ENCODE measurements around the gene KIFAP3.
"Not testable (repeated sequence)": the region's sequence is repeated elsewhere in the genome, so short reads cannot be mapped to it uniquely, and the experiment has no call there.

Gene KIFAP3

DNA sequence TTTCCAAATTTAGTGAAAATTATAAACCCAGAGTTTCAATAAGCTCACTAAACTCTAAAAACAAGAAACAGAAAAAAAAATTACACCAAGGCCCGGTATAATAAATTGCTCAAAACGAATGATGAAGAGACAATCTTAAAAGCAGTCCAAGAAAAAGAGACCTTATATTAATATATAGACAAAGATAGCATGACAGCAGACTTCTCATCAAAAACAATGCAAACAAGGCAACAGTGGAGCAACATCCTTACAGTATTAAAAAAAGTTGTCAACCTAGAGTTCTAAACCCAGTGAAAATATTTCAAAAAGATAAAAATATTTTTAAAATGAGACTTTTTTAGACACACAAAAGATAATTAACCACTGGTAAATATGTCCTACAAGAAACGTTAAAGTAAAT lies 46.7 kb downstream of the KIFAP3 start:
- H3K4me3 ChIP-seq (ENCODE audit: low read length): no peak overlapping the region
- no peak for TF ChIP-seq CTCF (conservative IDR thresholded peaks at IDR 0.05; ENCODE audit: low read length)
- peak; percentile 5 for DNase-seq (ENCODE audit: low read depth)

- no peak overlapping the region for H3K4me3 ChIP-seq (ENCODE audit: low read length)
- no peak for DNase-seq (ENCODE audit: low read depth)
- TF ChIP-seq CTCF (conservative IDR thresholded peaks at IDR 0.05; ENCODE audit: low read length): no peak
Observed at GRCh38 chr1:170020859-170021258, 53.6 kb downstream of the KIFAP3 start.

GRCh38 chr1:170017478-170017877 lies 57.0 kb downstream of the KIFAP3 start:
- no peak overlapping the region for H3K4me3 ChIP-seq (ENCODE audit: low read length)
- TF ChIP-seq CTCF (conservative IDR thresholded peaks at IDR 0.05; ENCODE audit: low read length): no peak
- DNase-seq (ENCODE audit: low read depth): no peak

DNA sequence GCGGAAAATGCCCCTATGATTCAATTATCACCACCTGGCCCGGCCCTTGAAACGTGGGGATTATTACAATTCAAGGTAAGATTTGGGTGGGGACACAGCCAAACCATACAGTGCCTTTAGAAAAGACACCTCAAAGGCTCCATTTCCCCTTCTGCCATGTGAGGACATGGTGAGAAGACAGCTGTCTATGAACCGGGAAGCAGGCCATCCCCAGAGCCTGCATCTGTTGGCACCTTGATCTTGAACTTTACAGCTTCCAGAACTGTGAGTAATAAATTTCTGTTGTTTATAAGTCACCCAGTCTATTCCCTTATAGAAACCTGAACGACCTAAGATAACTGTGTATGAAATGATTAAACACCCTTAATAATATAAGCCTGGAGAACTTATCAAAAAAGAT lies 61.6 kb downstream of the KIFAP3 start:
- H3K4me3 ChIP-seq (ENCODE audit: low read length): no peak overlapping the region
- no peak for DNase-seq (ENCODE audit: low read depth)
- TF ChIP-seq CTCF (conservative IDR thresholded peaks at IDR 0.05; ENCODE audit: low read length): no peak

GRCh38 chr1:170010443-170010842 lies 64.1 kb downstream of the KIFAP3 start:
- no peak overlapping the region for H3K4me3 ChIP-seq (ENCODE audit: low read length)
- TF ChIP-seq CTCF (conservative IDR thresholded peaks at IDR 0.05; ENCODE audit: low read length): peak; percentile 68
- peak; percentile 72 for DNase-seq (ENCODE audit: low read depth)

DNA sequence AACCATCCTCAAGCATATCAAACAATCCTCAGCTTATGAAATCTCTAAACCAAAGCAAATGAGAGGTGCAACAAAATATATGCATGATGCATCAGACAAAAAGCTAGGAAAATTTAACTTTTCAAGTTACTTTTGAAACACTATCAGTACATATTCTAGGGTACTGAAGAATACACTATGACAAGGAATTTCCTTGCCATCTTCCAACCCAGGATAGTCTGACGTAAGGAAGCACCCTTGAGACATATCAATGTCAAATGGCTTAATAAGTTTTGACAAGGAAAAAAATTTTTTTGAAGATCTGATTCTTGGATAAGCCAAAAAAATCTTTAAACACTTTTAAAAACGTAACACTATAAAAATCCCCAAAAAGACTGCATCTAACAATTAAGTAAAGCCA lies 64.9 kb downstream of the KIFAP3 start:
- no peak for DNase-seq (ENCODE audit: low read depth)
- no peak overlapping the region for H3K4me3 ChIP-seq (ENCODE audit: low read length)
- no peak for TF ChIP-seq CTCF (conservative IDR thresholded peaks at IDR 0.05; ENCODE audit: low read length)

DNA sequence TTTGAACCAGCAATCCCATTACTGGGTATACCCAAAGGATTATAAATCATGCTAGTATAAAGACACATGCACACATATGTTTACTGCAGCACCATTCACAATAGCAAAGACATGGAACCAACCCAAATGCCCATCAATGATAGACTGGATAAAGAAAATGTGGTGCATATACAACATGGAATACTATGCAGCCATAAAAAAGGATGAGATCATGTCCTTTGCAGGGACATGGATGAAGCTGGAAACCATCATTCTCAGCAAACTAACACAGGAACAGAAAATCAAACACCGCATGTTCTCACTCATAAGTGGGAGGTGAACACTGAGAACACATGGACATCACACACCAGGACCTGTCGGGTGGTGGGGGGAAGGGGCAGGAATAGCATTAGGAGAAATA lies 65.8 kb downstream of the KIFAP3 start:
- H3K4me3 ChIP-seq (ENCODE audit: low read length); DNase-seq (ENCODE audit: low read depth): not testable (repeated sequence)

DNA sequence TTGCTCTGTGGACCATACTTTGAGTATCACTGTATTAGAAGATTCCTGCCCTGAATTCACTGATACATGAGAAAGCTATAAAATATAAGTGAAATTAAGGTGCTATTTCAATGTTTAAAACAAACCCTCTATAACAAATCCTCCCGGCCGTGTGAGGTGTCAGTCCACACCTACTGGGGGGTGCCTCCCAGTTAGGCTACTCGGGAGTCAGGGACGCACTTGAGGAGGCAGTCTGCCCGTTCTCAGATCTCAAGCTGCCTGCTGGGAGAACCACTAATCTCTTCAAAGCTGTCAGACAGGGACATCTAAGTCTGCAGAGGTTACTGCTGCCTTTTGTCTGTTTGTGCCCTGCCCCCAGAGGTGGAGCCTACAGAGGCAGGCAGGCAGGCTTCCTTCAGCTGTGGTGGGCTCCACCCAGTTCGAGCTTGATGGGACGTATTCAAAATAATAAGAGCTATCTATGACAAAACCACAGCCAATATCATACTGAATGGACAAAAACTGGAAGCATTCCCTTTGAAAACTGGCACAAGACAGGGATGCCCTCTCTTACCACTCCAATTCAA lies 71.1 kb downstream of the KIFAP3 start:
- not testable (repeated sequence) for DNase-seq (ENCODE audit: low read depth)

More for the DNA sequence above, 71.1 kb downstream of the KIFAP3 start:
- H3K4me3 ChIP-seq (ENCODE audit: low read length): not testable (repeated sequence)
